K562 (cell line): ENCODE results near the gene RHCG.

ENCODE experiments used
- CCAR2 ChIP-seq: fragments of 200-400 bp; formaldehyde crosslinking; IDR thresholded peaks from 2 replicates; pipeline ENCODE4 v1.6.1; 2017; ENCODE audit warnings: mild to moderate bottlenecking, low read depth, low read length
- KDM5B ChIP-seq: fragments of 200-600 bp; sonication (generic); IDR thresholded peaks from 2 replicates; pipeline ENCODE4 v1.6.1; 2012; ENCODE audit warnings: low read depth, mild to moderate bottlenecking, moderate library complexity, low read length, control low read depth, inconsistent platforms; ENCODE audit not compliant: insufficient replicate concordance
- POLR2A ChIP-seq: fragments of 450-650 bp; conservative IDR thresholded peaks from 2 replicates; pipeline ENCODE4 v1.6.1; 2016
- SREBF2 ChIP-seq: sonication (generic); formaldehyde crosslinking; IDR thresholded peaks from 2 replicates; pipeline ENCODE4 v1.4.0; 2020; ENCODE audit warnings: mild to moderate bottlenecking, missing genetic modification reagents
- ZNF589 ChIP-seq: fragments of 200-800 bp; sonication (Bioruptor generic); IDR thresholded peaks from 2 replicates; pipeline ENCODE4 v1.6.1; 2016; ENCODE audit warnings: low read depth, missing genetic modification characterization, missing compliant biosample characterization
- TF ChIP-seq, protein P1 (sequence below): fragments of 250-450 bp; sonication (Bioruptor Pico); IDR thresholded peaks from 2 replicates; pipeline ENCODE4 v1.8.0; 2021; ENCODE audit warnings: mild to moderate bottlenecking, moderate library complexity
- TF ChIP-seq, protein P2 (sequence below), 3 experiments: IDR thresholded peaks in 2 of 3; conservative IDR thresholded peaks in 1 of 3; 2 replicates each; pipeline ENCODE4 v1.5.1; 2011 to 2012; ENCODE audit warnings: low read length in 3 of 3, mild to moderate bottlenecking in 3 of 3, control low read depth in 2 of 3, improper control_type of control experiment in 1 of 3, inconsistent platforms in 1 of 3, low read depth in 1 of 3, mixed read lengths in 1 of 3, moderate library complexity in 1 of 3; ENCODE audit not compliant: insufficient read depth in 2 of 3
- TF ChIP-seq, protein P3 (sequence below): sonication (generic); formaldehyde crosslinking; IDR thresholded peaks from 2 replicates; pipeline ENCODE4 v1.8.0; 2022; ENCODE audit warnings: mild to moderate bottlenecking, missing genetic modification reagents

DNA sequence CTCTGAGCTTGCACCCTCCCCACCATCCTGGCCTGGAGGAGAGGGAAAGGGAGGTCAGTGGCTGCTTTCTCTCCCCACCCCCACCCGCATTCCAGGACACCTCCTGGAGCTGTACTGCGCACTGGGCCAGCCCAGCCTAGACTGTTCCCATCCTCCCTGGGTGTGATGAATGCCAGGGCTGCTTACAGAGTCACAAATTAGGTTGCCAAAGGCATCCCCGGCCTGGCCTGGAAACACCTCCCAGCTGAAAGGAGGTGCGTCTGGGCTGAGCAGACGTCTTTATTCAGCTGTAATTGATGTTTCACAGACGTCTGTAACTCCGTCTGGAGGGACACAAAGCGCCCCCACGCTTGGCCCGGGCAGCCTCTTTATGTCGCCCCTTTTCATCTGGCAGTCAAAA, 47.6 kb downstream of the RHCG start:
- TF ChIP-seq KDM5B (no peak), POLR2A (no peak), CCAR2 (no peak), SREBF2 (CRISPR knock-in tag) (no peak), ZNF589 (CRISPR knock-in tag) (no peak)
- TF ChIP-seq, protein P1, sequence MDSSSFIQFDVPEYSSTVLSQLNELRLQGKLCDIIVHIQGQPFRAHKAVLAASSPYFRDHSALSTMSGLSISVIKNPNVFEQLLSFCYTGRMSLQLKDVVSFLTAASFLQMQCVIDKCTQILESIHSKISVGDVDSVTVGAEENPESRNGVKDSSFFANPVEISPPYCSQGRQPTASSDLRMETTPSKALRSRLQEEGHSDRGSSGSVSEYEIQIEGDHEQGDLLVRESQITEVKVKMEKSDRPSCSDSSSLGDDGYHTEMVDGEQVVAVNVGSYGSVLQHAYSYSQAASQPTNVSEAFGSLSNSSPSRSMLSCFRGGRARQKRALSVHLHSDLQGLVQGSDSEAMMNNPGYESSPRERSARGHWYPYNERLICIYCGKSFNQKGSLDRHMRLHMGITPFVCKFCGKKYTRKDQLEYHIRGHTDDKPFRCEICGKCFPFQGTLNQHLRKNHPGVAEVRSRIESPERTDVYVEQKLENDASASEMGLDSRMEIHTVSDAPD: no peak
- TF ChIP-seq, protein P2, sequence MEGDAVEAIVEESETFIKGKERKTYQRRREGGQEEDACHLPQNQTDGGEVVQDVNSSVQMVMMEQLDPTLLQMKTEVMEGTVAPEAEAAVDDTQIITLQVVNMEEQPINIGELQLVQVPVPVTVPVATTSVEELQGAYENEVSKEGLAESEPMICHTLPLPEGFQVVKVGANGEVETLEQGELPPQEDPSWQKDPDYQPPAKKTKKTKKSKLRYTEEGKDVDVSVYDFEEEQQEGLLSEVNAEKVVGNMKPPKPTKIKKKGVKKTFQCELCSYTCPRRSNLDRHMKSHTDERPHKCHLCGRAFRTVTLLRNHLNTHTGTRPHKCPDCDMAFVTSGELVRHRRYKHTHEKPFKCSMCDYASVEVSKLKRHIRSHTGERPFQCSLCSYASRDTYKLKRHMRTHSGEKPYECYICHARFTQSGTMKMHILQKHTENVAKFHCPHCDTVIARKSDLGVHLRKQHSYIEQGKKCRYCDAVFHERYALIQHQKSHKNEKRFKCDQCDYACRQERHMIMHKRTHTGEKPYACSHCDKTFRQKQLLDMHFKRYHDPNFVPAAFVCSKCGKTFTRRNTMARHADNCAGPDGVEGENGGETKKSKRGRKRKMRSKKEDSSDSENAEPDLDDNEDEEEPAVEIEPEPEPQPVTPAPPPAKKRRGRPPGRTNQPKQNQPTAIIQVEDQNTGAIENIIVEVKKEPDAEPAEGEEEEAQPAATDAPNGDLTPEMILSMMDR (IDR thresholded peaks at IDR 0.05 in 2 of 3, conservative IDR thresholded peaks at IDR 0.05 in 1 of 3; ENCODE audit: insufficient read depth in 2 of 3, low read depth in 1 of 3, low read length in 3 of 3): no peak
- TF ChIP-seq, protein P3, sequence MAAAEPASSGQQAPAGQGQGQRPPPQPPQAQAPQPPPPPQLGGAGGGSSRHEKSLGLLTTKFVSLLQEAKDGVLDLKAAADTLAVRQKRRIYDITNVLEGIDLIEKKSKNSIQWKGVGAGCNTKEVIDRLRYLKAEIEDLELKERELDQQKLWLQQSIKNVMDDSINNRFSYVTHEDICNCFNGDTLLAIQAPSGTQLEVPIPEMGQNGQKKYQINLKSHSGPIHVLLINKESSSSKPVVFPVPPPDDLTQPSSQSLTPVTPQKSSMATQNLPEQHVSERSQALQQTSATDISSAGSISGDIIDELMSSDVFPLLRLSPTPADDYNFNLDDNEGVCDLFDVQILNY (CRISPR knock-in tag): no peak
